ENCODE data around the gene EIF2B5.

GRCh38 chr3:184155644-184156521 is 20.7 kb downstream of the EIF2B5 start:
- no peak for TF ChIP-seq TBP (optimal IDR thresholded peaks at IDR 0.05; ENCODE audit: low read depth, low read length)
- no peak for TF ChIP-seq SRSF9 (IDR thresholded peaks at IDR 0.05; ENCODE audit: borderline replicate concordance, low read depth, low read length)
- no peak for TF ChIP-seq ZNF224 (CRISPR knock-in tag; IDR thresholded peaks at IDR 0.05)
- no peak for TF ChIP-seq NFATC3 (IDR thresholded peaks at IDR 0.05)
